ENCODE measurements around the gene SYT12.

The SYT12 gene

DNA sequence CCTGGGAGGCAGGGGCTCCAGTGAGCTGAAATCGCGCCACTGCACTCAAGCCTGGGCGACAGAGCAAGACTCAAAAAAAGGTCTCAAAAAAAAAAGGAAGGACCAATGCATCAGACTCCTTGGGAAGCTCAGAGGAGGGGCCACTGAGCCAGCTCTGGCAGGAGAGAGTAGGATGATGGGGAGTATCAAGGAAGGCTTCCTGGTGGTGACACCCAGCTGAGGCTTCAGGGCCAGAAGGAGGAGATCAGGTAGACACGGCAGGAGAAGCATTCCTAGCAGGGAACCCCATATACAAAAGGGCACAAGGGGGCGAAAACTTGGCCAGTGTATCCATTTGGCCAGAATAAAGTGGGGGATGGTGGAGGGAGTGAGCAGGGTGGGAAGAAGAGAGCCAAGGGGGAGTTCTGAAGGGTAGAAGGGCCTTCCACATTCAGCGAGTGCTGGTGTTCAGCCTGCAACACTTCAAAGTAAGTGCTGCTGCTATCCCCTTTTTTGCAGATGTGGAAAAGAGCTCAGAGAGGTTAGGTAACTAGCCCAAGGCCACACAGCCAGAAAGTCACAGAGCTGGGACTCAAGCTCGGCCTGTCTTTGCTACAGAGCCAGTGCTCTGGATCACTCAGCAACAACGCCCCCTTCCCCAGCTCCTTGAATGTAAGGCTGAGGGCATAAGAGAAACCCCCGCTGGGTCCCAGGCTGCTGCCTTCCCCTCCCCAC is 28.4 kb downstream of the SYT12 start:
- H3K4me3 ChIP-seq (replicated peaks; ENCODE audit: low read depth, low read length): no peak overlapping the region
- TF ChIP-seq, protein P1, sequence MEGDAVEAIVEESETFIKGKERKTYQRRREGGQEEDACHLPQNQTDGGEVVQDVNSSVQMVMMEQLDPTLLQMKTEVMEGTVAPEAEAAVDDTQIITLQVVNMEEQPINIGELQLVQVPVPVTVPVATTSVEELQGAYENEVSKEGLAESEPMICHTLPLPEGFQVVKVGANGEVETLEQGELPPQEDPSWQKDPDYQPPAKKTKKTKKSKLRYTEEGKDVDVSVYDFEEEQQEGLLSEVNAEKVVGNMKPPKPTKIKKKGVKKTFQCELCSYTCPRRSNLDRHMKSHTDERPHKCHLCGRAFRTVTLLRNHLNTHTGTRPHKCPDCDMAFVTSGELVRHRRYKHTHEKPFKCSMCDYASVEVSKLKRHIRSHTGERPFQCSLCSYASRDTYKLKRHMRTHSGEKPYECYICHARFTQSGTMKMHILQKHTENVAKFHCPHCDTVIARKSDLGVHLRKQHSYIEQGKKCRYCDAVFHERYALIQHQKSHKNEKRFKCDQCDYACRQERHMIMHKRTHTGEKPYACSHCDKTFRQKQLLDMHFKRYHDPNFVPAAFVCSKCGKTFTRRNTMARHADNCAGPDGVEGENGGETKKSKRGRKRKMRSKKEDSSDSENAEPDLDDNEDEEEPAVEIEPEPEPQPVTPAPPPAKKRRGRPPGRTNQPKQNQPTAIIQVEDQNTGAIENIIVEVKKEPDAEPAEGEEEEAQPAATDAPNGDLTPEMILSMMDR (IDR thresholded peaks at IDR 0.05; ENCODE audit: low read length, missing control alignments): no peak
- no peak for DNase-seq (ENCODE audit: low read depth)

DNA sequence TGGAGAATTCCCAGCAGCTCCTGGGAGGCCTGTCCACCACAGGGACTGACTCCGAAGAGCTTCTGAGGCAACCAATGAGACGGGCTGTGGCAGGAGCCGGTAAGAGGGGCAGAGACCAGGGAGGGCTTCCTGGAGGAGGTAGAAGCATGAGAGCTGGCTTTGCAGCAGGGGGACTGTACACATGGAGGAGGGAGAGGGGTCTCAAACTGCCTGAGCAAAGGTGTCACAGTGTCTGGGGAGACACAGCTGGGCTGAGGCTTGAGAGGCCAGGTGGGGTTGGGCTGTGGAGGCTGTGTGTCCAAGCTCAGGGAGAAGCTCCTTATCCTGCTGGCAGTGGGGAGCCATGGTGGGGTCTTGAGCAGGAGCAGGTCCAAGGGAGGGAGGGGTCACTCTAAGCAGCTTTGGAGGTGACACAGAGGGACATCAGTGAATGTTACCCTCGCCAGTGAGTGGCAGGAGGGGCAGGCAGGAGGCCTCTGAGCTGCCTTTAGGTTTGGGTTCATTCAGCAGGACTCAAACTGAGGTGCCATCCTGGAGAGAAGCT is 29.1 kb downstream of the SYT12 start:
- no peak overlapping the region for H3K4me3 ChIP-seq (replicated peaks; ENCODE audit: low read depth, low read length)
- no peak for DNase-seq (ENCODE audit: low read depth)
- TF ChIP-seq, protein P1 (IDR thresholded peaks at IDR 0.05; ENCODE audit: low read length, missing control alignments): no peak

DNA sequence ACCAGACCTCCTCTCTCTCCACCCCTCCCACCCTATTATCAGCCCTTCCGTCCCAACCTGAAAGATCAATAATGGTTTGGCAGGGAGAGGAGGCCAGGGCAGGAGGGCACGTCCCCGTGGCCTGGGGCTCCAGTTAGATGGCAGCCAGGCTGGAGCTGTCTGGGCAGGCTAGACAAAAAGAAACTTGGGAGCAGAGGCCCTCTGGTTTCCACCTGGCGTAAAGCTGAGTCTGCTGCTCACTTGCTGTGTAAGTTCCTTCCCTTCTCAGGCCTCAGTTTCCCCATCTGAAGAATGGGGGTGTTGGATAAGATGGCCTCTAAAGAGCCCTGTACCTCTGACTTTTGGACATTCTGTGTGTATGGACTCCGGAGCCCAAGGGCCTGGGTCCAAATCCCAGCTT is 30.0 kb downstream of the SYT12 start:
- H3K4me3 ChIP-seq (replicated peaks; ENCODE audit: low read depth, low read length): no peak overlapping the region
- no peak for DNase-seq (ENCODE audit: low read depth)
- TF ChIP-seq, protein P1 (IDR thresholded peaks at IDR 0.05; ENCODE audit: low read length, missing control alignments): no peak

DNA sequence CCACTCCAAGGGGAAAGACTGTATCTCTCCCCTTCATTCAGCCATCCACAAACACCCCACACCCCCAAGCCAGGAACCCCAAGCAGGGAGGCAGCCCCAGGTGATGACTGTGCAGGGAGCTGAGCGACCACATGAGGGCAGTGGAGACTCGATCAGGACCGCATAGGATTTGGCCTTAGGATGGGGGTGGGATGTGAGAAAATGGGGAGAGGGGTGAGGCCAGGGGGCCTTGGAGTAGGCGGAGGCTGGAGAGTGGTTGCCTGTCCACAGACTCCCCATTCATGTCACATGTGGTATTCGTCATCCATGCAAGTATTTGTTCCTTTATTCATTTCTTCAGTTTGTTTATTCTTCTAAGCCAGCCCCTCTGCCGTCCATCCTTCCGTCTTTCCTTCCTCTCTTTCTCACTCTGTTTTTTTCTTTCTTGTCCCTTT is 31.0 kb downstream of the SYT12 start:
- TF ChIP-seq, protein P1 (IDR thresholded peaks at IDR 0.05; ENCODE audit: low read length, missing control alignments): peak; percentile 86
- no peak overlapping the region for H3K4me3 ChIP-seq (replicated peaks; ENCODE audit: low read depth, low read length)
- DNase-seq (ENCODE audit: low read depth): peak; percentile 50

DNA sequence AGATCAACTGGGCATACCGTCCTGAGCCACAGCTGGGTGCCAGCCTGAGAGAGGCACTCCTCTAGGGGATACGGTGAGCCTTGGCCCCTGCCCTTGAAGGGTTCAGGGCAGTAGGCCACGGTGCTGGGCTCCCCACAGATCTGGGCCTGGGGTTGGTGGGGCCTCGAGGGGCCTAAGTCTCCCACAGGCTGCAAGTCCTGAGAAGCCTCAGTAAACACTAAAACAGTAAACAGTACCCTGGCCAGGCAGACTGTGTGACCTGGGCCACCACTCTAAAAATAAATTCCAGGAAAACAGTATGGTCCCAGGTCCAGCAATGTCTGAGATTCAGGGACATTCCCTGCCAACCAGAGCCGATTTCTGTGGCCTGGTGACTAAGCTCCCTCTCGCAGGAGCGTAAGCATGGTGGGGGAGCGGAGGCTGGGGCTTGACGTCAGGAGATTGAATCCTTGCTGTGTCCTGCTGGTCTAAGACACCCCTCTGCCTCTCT is 31.5 kb downstream of the SYT12 start:
- peak; percentile 69 for DNase-seq (ENCODE audit: low read depth)
- TF ChIP-seq, protein P1 (IDR thresholded peaks at IDR 0.05; ENCODE audit: low read length, missing control alignments): no peak
- H3K4me3 ChIP-seq (replicated peaks; ENCODE audit: low read depth, low read length): no peak overlapping the region

DNA sequence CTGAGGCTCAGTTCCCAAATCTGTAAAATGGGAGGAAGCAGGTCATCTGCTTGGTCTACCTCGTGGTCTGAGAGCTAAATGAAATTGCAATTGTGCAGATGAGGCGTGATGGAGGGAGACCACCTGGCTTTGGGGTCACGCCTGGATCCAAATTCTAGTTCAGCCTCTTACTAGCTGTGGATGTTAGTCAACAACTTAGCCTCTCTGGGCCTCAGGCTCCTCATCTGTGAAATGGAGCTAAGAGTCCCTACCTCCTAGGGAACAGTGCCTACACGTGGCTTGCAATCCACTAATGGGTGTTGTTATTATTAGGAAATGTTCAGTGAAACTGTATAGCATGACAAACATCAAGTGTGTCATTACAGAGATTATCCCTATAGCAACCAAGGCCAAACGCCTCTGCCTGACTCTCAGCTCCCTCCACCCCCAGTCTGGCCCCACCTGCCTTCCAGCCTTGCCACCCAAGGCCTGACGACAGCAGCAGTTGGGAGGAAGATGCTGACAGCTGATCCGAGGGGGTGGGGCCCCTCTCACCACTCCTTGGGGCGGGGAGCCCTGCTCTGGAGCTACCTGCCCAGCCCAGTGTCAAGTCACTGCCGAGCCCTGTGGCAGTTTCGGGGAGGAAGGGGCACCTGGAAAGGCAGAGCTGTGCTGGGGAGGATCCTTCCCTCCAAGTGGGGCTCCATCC is 32.0 kb downstream of the SYT12 start:
- H3K4me3 ChIP-seq (replicated peaks; ENCODE audit: low read depth, low read length): no peak overlapping the region
- peak; percentile 86 for DNase-seq (ENCODE audit: low read depth)
- TF ChIP-seq, protein P1 (IDR thresholded peaks at IDR 0.05; ENCODE audit: low read length, missing control alignments): no peak

Measured in fibroblast of pulmonary artery (primary cell).